ENCODE measurements around the gene CEP290. TPM values are rescaled to one million over a fixed set of nuclear protein-coding genes. Genes with fewer than 3 reads are reported as not detected.

The CEP290 gene
- total RNA-seq, 5 donors from 2014 or later (not counting 1 experiment from before 2014, with no cell fraction given) = 18.5 to 22.6 (median 20.8) TPM

DNA sequence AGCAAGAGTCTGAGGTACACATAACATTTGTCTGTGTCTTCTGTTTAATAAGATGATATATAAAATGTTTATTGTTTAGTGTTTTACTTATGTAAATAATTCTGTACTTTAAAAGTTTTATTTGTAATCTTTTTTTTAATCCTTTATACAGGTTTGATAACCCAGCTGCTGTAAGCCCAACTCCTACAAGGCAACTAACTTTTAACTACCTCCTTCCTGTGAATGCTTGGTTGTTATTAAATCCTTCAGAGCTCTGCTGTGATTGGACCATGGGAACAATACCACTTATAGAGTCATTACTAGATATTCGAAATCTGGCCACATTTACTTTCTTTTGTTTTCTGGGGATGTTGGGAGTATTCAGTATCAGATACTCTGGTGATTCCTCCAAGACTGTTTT lies 24.3 kb upstream of the CEP290 start:
- Histone ChIP-seq H3K9me3 (no peaks in the 10 kb centered on the region), H3K4me1 (ENCODE audit: control insufficient read depth in 1 of 2, extremely low read depth in 1 of 2, insufficient read depth in 2 of 2, low read length in 2 of 2) (no peaks in the 10 kb centered on the region), H3K27ac (ENCODE audit: low read length) (no peak overlapping the region), H3K4me3 (ENCODE audit: control insufficient read depth in 1 of 2, extremely low read depth in 1 of 2, low read length in 1 of 2) (no peak overlapping the region), H3K27me3 (replicated peaks in 1 of 2; ENCODE audit: control insufficient read depth in 2 of 2, extremely low read depth in 1 of 2, insufficient read depth in 2 of 2, low read length in 1 of 2) (no peaks in the 10 kb centered on the region), H3K36me3 (ENCODE audit: control insufficient read depth in 2 of 2, extremely low read depth in 1 of 2, insufficient read depth in 1 of 2, low read length in 1 of 2) (peaks cover 0 to 30% of the 10 kb centered on the region in 2 donors)
- Mint-ChIP-seq H3K4me1 (no peaks in the 10 kb centered on the region), H3K9me3 (no peaks in the 10 kb centered on the region), H3K4me3 (no peak overlapping the region), H3K36me3 (peaks cover 68% of the 10 kb centered on the region), H3K27me3 (no peaks in the 10 kb centered on the region), H3K27ac (no peak overlapping the region)
- DNase-seq (no peak), ATAC-seq (replicated peaks in 1 of 4) (no peak)
- ChIA-PET POLR2A (interaction anchor here (0.6 kb wide), 2 partner anchors 35 to 1123 kb away, joined by 4 to 5 read pairs; no protein-coding TSS in a partner anchor), CTCF (no interaction called here)
- no CpG with 5 or more reads among the region's 1 CpG for WGBS (ENCODE audit: insufficient coverage)

DNA sequence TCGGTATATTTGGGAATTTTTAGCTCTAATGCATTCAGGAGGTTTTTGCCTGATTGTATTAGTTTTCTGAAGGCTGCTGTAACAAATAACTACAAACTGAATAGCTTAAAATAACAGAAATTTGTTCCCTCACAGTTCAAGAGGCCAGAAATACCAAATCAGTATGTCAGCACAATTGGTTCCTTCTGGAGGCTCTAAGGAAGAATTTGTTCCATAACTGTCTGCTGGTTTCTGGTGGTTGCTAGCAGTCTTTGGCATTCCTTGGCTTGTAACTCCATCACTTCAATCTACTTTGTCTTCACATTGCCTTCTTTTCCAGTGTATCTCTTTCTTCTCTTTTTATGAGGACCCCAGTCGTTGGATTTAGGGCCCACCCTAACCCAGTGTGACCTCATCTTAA lies 21.5 kb upstream of the CEP290 start:
- H3K36me3 ChIP-seq (ENCODE audit: control insufficient read depth in 2 of 2, extremely low read depth in 1 of 2, insufficient read depth in 1 of 2, low read length in 1 of 2) = peaks cover 0 to 37% of the 10 kb centered on the region in 2 donors
- ATAC-seq (replicated peaks in 1 of 4) = no peak
- H3K9me3 Mint-ChIP-seq = no peaks in the 10 kb centered on the region

DNA sequence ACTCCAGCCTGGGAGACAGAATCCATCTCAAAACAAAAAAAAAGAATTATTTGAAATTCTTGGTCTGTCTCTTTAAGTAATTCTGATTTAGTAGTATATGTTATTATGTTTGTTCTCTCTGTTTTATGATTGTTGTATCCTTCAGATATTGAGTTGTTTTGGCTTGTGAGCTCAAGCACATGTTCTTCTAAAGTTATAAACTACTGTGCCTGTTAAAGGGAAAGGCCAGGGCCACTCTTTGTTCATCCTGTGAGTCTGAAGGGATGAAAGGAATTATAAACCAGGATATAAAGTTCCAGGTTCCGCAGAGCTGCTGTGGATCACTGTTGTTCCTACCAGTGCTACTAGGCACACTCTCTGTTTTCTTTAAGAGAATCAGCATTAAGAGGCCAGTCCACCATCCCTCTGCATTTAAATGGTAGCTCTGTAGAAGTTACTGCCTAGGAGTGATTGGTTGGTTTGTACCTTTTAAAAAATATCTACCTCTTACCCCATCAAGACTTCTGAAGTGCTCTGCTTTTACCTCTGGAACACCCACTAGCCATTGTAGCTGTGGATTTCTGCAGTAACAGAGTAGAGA lies 14.3 kb upstream of the CEP290 start:
- H3K36me3 Mint-ChIP-seq = peaks cover 38% of the 10 kb centered on the region
- POLR2A ChIA-PET = no interaction called here
- no CpG with 5 or more reads among the region's 1 CpG for WGBS (ENCODE audit: insufficient coverage)
- Histone ChIP-seq H3K27ac (ENCODE audit: low read length) (no peak overlapping the region), H3K9me3 (no peaks in the 10 kb centered on the region), H3K4me1 (ENCODE audit: control insufficient read depth in 1 of 2, extremely low read depth in 1 of 2, insufficient read depth in 2 of 2, low read length in 2 of 2) (no peaks in the 10 kb centered on the region), H3K4me3 (ENCODE audit: control insufficient read depth in 1 of 2, extremely low read depth in 1 of 2, low read length in 1 of 2) (no peak overlapping the region), H3K36me3 (ENCODE audit: control insufficient read depth in 2 of 2, extremely low read depth in 1 of 2, insufficient read depth in 1 of 2, low read length in 1 of 2) (peaks cover 0 to 6% of the 10 kb centered on the region in 2 donors), H3K27me3 (replicated peaks in 1 of 2; ENCODE audit: control insufficient read depth in 2 of 2, extremely low read depth in 1 of 2, insufficient read depth in 2 of 2, low read length in 1 of 2) (no peaks in the 10 kb centered on the region)
- H3K27ac Mint-ChIP-seq = no peak overlapping the region
- no peak overlapping the region for H3K4me3 Mint-ChIP-seq
- DNase-seq = no peak
- no peaks in the 10 kb centered on the region for H3K27me3 Mint-ChIP-seq
- H3K4me1 Mint-ChIP-seq = peaks cover 5 to 12% (median 8%) of the 10 kb centered on the region in 3 donors
- ATAC-seq (replicated peaks in 1 of 4) = no peak
- H3K9me3 Mint-ChIP-seq = no peaks in the 10 kb centered on the region
- CTCF ChIA-PET = interaction anchor here in 1 of 2 donors (0.6 kb wide), 1 partner anchor 16 kb away, joined by 3 read pairs; no protein-coding TSS in a partner anchor

More for the DNA sequence above, 21.5 kb upstream of the CEP290 start:
- Mint-ChIP-seq H3K27me3 (no peaks in the 10 kb centered on the region), H3K4me1 (no peaks in the 10 kb centered on the region), H3K27ac (no peak overlapping the region), H3K4me3 (no peak overlapping the region), H3K36me3 (peaks cover 51% of the 10 kb centered on the region)
- Histone ChIP-seq H3K4me3 (ENCODE audit: control insufficient read depth in 1 of 2, extremely low read depth in 1 of 2, low read length in 1 of 2) (no peak overlapping the region), H3K27me3 (replicated peaks in 1 of 2; ENCODE audit: control insufficient read depth in 2 of 2, extremely low read depth in 1 of 2, insufficient read depth in 2 of 2, low read length in 1 of 2) (no peaks in the 10 kb centered on the region), H3K4me1 (ENCODE audit: control insufficient read depth in 1 of 2, extremely low read depth in 1 of 2, insufficient read depth in 2 of 2, low read length in 2 of 2) (no peaks in the 10 kb centered on the region), H3K27ac (ENCODE audit: low read length) (no peak overlapping the region), H3K9me3 (no peaks in the 10 kb centered on the region)
- no CpG with 5 or more reads among the region's 2 CpGs for WGBS (ENCODE audit: insufficient coverage)
- no peak for DNase-seq
- CTCF ChIA-PET = interaction anchor here in 1 of 2 donors (0.5 kb wide), 1 partner anchor 68 kb away, joined by 4 read pairs; no protein-coding TSS in a partner anchor
- POLR2A ChIA-PET = no interaction called here

DNA sequence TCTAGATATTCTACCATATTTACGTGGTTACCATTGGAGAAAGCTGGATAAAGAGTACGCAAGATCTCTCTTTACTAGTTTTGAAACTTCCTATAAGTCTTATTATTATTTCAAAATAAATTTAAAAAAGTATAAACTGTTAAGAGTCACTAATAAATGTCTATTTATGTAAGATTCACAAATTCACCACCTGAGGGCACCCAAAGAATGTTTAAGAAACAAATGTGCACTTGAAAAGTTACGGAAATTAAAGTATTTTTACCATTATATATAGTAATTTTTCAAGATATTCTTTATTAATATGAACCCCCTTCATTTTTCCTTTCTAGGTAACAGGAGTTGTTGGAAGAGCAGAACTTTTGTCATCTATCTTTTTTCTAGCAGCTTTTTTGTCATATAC lies 12.1 kb upstream of the CEP290 start:
- no peaks in the 10 kb centered on the region for H3K27me3 ChIP-seq (replicated peaks in 1 of 2; ENCODE audit: control insufficient read depth in 2 of 2, extremely low read depth in 1 of 2, insufficient read depth in 2 of 2, low read length in 1 of 2)
- no CpG with 5 or more reads among the region's 3 CpGs for WGBS (ENCODE audit: insufficient coverage)
- no peaks in the 10 kb centered on the region for H3K27me3 Mint-ChIP-seq
- H3K4me3 Mint-ChIP-seq = no peak overlapping the region
- H3K27ac ChIP-seq (ENCODE audit: low read length) = no peak overlapping the region
- no peak overlapping the region for H3K4me3 ChIP-seq (ENCODE audit: control insufficient read depth in 1 of 2, extremely low read depth in 1 of 2, low read length in 1 of 2)
- ChIA-PET CTCF (interaction anchor here in 1 of 2 donors (1.3 kb wide), 1 partner anchor 11 kb away, joined by 4 read pairs; no protein-coding TSS in a partner anchor), POLR2A (interaction anchor here in 1 of 2 donors (0.6 kb wide), 1 partner anchor 23 kb away, joined by 3 read pairs; no protein-coding TSS in a partner anchor)
- DNase-seq (no peak), ATAC-seq (replicated peaks in 1 of 4) (no peak)
- peaks cover 45% of the 10 kb centered on the region for H3K36me3 Mint-ChIP-seq
- no peaks in the 10 kb centered on the region for H3K4me1 ChIP-seq (ENCODE audit: control insufficient read depth in 1 of 2, extremely low read depth in 1 of 2, insufficient read depth in 2 of 2, low read length in 2 of 2)
- peaks cover 0 to 2% of the 10 kb centered on the region in 2 donors for H3K36me3 ChIP-seq (ENCODE audit: control insufficient read depth in 2 of 2, extremely low read depth in 1 of 2, insufficient read depth in 1 of 2, low read length in 1 of 2)
- H3K9me3 Mint-ChIP-seq = no peaks in the 10 kb centered on the region
- H3K4me1 Mint-ChIP-seq = peaks cover 12 to 19% (median 12%) of the 10 kb centered on the region in 3 donors
- H3K27ac Mint-ChIP-seq = no peak overlapping the region
- no peaks in the 10 kb centered on the region for H3K9me3 ChIP-seq

DNA sequence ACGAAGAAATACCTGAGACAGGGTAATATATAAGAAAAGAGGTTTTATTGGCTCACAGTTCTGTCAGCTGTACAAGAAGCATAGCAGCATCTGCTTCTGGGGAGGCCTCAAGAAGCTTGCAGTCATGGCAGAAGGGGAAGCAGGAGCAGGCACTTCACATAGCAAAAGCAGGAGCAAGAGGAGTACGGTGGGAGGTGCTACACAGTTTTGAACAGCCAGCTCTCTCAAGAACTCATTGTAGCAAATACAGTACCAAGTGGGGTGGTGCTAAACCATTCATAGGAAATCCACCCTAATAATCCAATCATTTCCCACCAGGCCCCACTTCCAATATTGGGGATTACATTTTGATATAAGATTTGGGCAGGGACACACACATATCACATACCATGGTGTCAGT lies 8.2 kb upstream of the CEP290 start:
- ATAC-seq (replicated peaks in 1 of 4) (no peak), DNase-seq (no peak)
- POLR2A ChIA-PET = no interaction called here
- Histone ChIP-seq H3K4me1 (ENCODE audit: control insufficient read depth in 1 of 2, extremely low read depth in 1 of 2, insufficient read depth in 2 of 2, low read length in 2 of 2) (no peaks in the 10 kb centered on the region), H3K27me3 (replicated peaks in 1 of 2; ENCODE audit: control insufficient read depth in 2 of 2, extremely low read depth in 1 of 2, insufficient read depth in 2 of 2, low read length in 1 of 2) (no peaks in the 10 kb centered on the region), H3K27ac (ENCODE audit: low read length) (no peak overlapping the region), H3K4me3 (ENCODE audit: control insufficient read depth in 1 of 2, extremely low read depth in 1 of 2, low read length in 1 of 2) (no peak overlapping the region), H3K36me3 (ENCODE audit: control insufficient read depth in 2 of 2, extremely low read depth in 1 of 2, insufficient read depth in 1 of 2, low read length in 1 of 2) (peaks cover 0 to 2% of the 10 kb centered on the region in 2 donors), H3K9me3 (no peaks in the 10 kb centered on the region)
- CTCF ChIA-PET = interaction anchor here in 1 of 2 donors (0.6 kb wide), 1 partner anchor 493 kb away, joined by 3 read pairs; no protein-coding TSS in a partner anchor
- no peaks in the 10 kb centered on the region for H3K9me3 Mint-ChIP-seq
- no peak overlapping the region for H3K4me3 Mint-ChIP-seq
- 100% methylated on average over 1 of the region's 2 CpGs for WGBS (ENCODE audit: insufficient coverage)
- no peaks in the 10 kb centered on the region for H3K27me3 Mint-ChIP-seq
- H3K36me3 Mint-ChIP-seq = peaks cover 29% of the 10 kb centered on the region
- peaks cover 28 to 36% (median 34%) of the 10 kb centered on the region in 3 donors for H3K4me1 Mint-ChIP-seq
- no peak overlapping the region for H3K27ac Mint-ChIP-seq

DNA sequence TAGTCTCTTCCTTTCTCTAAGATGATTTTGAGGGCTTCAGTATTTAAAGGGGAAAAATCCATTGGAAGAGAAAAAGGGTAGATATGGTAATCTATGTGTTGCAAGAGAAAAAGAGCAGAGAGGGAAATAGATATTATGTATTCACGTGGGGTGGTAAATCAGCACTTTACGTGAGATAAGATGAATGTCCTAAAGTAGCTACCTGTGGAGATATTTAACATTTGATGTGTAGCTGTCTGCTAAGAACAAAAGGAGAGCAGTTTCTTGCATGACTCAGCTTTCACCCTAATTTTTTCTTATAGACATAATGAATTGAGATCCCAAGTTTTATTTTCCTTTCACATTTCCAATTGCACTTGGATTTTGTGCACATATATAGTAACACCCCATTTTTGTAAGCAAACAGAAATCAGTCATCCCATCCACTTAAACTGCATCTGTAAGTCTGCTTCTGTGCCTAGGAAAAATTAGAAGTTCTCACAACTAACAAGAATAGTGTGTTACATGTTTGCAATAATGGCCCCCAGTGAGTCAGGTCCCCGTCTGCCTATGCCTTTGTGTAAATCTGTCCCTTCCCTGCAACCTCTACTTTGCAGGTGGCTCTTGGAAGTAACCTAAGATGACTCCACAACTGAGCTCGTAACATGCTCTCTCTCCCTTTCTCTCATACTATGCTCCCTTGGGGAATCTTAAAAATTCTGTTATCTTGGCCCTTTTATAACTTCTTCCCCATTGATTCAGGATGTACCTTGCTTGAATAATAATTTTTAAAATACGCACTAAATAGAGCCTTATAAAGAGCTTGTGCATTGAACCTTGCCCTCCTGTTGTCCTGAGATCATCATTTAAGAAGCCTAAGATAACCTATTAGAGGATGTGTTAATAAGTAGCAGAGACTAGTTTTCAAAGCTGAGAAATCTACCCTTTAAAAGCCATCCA lies 3.9 kb upstream of the CEP290 start:
- 100% methylated on average over 1 of the region's 5 CpGs for WGBS (ENCODE audit: insufficient coverage)
- no peak overlapping the region for H3K27ac Mint-ChIP-seq
- ChIA-PET CTCF (interaction anchor here in 1 of 2 donors (0.6 kb wide), 1 partner anchor 343 kb away, joined by 3 read pairs; no protein-coding TSS in a partner anchor), POLR2A (no interaction called here)
- Histone ChIP-seq H3K9me3 (no peaks in the 10 kb centered on the region), H3K4me3 (ENCODE audit: control insufficient read depth in 1 of 2, extremely low read depth in 1 of 2, low read length in 1 of 2) (no peak overlapping the region), H3K27ac (ENCODE audit: low read length) (no peak overlapping the region), H3K27me3 (replicated peaks in 1 of 2; ENCODE audit: control insufficient read depth in 2 of 2, extremely low read depth in 1 of 2, insufficient read depth in 2 of 2, low read length in 1 of 2) (no peaks in the 10 kb centered on the region), H3K4me1 (ENCODE audit: control insufficient read depth in 1 of 2, extremely low read depth in 1 of 2, insufficient read depth in 2 of 2, low read length in 2 of 2) (peaks cover 12 to 14% of the 10 kb centered on the region in 2 experiments), H3K36me3 (ENCODE audit: control insufficient read depth in 2 of 2, extremely low read depth in 1 of 2, insufficient read depth in 1 of 2, low read length in 1 of 2) (peaks cover 0 to 2% of the 10 kb centered on the region in 2 donors)
- peaks cover 19% of the 10 kb centered on the region for H3K36me3 Mint-ChIP-seq
- ATAC-seq (replicated peaks in 1 of 4) (no peak), DNase-seq (no peak)
- no peaks in the 10 kb centered on the region for H3K27me3 Mint-ChIP-seq
- peak overlapping the region in 1 of 3 donors; percentile 5 for H3K4me3 Mint-ChIP-seq
- H3K4me1 Mint-ChIP-seq = peaks cover 56 to 62% (median 60%) of the 10 kb centered on the region in 3 donors
- no peaks in the 10 kb centered on the region for H3K9me3 Mint-ChIP-seq

Measured in T-cell (primary cell).